ENCODE data around the gene PLCZ1.

DNA sequence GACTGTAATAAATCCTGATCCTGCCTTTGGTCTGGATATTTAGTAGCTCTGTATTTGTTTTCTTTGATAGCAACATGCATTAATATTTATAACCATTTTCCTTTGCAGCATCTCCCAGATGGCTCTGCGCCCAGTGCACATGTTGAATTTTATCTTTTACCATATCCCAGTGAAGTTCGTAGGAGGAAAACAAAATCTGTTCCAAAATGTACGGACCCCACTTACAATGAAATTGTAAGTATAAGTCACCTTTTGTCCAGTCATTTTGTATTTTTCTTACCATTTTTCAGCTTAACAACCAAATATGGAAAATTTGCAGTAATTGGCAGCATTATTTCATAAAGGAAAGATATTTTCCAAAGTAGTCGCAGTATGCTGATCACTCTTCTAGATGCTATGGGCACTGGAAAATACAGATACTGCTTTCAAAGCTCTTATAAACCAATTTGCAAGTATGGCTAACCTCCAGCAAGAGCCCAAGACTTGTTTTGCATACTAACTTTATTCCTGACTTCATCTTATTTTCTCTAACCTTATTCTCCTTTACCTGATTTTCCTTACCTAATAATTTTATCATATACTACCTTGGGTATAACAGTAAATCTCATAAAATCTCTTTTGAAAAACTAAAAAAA is 97.4 kb downstream of the PLCZ1 start:
- TF ChIP-seq SMARCA5 (IDR thresholded peaks at IDR 0.05), result no peak
- TF ChIP-seq LARP7 (IDR thresholded peaks at IDR 0.05), result no peak
- no peak for TF ChIP-seq EZH2 (IDR thresholded peaks at IDR 0.05; ENCODE audit: borderline replicate concordance, control insufficient read depth, low read depth, low read length)
- no peak for TF ChIP-seq FOS (IDR thresholded peaks at IDR 0.05; ENCODE audit: borderline replicate concordance, extremely low read depth, insufficient read length)
- no peak for TF ChIP-seq CTCF (IDR thresholded peaks at IDR 0.05 in 2 of 3, conservative IDR thresholded peaks at IDR 0.05 in 1 of 3; ENCODE audit: control insufficient read depth in 2 of 3, extremely low read depth in 1 of 3, insufficient read depth in 1 of 3, low read depth in 3 of 3, low read length in 3 of 3)
- no peak for TF ChIP-seq ZZZ3 (IDR thresholded peaks at IDR 0.05; ENCODE audit: control insufficient read depth, insufficient read length, low read depth)
- no peak for TF ChIP-seq MAX (IDR thresholded peaks at IDR 0.05; ENCODE audit: low read depth, low read length)
- TF ChIP-seq CHD1 (IDR thresholded peaks at IDR 0.05; ENCODE audit: low read depth, low read length), result no peak
- TF ChIP-seq KDM1A (IDR thresholded peaks at IDR 0.05; ENCODE audit: borderline replicate concordance), result no peak
- no peak for TF ChIP-seq POLR2A (IDR thresholded peaks at IDR 0.05; ENCODE audit: low read depth, low read length)
